GM04504 (cell line): ENCODE data around the gene WDR87.

Source experiments
- DNase-seq: peaks from one replicate; pipeline ENCODE4 v3.0.0-alpha.2; 2012; ENCODE audit warnings: low read depth

The WDR87 gene

GRCh38 chr19:37905946-37906868, at the start of gene WDR87:
TSS of gene WDR87 (minus strand) at chr19:37906594. CDS start at chr19:37898239, 8,355 bp downstream.
- DNase-seq = no peak

DNA sequence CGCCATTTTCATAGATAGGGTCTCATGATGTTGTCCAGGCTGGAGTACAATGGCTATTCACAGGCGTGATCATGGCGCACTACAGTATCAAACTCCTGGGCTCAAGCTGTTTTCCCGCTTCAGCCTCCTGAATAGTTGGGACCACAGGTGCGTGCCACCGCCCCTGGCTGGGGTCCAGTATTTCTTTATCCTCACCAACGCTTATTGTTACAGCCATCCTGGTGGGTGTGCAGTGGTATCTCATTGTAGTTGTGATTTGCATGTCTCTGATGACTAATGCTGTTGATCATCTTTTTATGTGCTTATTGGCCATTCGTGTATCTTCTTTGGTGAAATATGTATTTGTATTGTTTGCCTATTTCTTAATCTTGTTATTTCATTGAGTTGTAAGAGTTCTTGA, 49.6 kb upstream of the WDR87 start:
- DNase-seq = no peak

GRCh38 chr19:37954421-37954874, 48.1 kb upstream of the WDR87 start:
- DNase-seq = no peak

DNA sequence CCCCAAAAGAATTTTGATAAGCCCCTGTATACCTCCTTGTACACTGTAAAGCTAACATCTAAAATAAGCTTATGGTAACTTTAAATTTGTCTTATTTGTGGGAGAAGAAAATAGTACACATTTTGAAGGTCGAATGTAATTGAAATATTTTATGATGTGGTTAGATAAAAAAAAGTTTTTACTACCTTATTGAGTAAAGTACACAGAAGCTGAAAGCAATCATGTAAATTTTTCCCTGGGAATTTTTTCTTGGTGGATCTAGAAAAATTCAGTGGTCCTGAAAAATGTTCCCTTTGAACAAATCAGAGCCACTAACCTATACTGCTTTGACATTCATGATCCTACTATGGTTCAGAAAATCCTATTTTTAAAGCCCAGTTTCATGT, 47.5 kb upstream of the WDR87 start:
- no peak for DNase-seq

DNA sequence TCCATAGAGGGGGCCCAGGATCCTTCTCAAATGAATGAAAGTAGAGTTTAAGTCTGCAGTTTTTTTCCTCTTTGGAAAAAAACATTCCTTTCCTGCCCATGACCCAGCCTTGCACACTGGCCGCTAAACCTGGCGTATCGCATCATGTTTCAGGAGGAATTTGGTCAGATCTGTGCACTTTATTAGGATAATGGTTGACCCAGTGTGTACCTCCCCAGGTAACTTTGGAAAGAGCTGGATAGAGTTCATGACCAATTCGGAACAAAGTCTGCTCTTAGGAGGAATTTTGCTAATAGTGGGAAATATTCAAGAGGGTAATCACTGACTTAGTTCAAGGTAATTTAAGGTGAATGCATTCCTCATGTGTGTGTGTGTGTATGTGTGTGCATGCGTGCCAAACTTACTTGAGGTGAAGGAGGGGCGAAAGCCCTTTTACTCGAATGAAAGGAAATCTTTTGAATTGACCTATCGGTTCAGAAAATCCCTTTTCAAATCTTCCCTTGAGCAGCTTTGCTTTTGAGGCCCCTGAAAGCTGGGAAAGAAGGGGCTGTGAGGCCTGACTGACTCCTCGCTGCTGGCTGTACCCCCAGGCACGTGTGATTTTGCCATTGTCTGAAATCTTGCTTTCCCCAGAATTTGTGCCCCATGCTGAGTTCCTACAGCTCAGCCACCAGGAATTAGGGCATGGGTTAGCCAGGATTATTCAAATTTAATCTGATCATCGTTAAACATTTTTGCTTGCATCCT, 47.0 kb upstream of the WDR87 start:
- DNase-seq = no peak

- DNase-seq = no peak
Observed at GRCh38 chr19:37951816-37952210, 45.4 kb upstream of the WDR87 start.

- no peak for DNase-seq
Observed at GRCh38 chr19:37950471-37951175, 44.2 kb upstream of the WDR87 start.

DNA sequence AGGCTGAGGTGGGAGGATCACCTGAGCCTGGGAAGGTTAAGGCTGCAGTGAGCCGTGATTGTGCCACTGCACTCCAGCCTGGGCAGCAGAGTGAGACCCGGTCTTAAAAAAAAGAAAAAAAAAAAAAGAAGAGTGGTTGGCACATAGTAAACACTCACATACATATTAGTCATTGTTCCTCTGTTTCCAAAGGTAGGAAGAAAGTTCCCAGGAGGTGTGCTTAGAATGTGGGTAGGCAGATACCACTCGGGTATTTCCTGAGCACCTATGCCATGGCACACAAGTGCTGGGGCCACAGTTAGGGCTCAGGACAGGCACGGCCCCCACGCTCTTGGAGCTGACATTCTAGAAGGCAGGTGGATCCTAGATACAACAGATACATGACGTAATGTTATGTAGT, 42.0 kb upstream of the WDR87 start:
- no peak for DNase-seq

DNA sequence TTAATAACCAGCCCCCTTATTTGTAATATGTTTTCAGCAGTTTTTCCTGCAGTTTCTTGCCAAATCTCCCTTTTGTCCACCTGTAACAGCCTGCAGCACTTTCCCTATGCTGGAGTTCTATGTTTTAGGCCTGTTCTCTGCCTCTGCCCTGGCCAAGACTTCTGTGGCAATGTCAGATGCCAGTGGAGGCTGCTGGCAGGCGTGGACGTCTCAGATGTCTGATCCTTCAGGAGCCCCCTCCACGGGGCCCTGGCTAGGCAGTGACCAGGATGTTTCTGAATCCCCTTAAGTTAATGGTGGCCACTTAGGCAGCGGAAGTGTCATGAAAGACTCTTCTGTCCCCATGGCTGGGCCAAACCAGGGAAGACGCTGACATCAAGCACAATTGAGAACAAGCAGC, 41.4 kb upstream of the WDR87 start:
- DNase-seq = no peak

GRCh38 chr19:37946132-37946531, 39.7 kb upstream of the WDR87 start:
- no peak for DNase-seq

GRCh38 chr19:37943480-37943879, 37.1 kb upstream of the WDR87 start:
- DNase-seq = no peak

DNA sequence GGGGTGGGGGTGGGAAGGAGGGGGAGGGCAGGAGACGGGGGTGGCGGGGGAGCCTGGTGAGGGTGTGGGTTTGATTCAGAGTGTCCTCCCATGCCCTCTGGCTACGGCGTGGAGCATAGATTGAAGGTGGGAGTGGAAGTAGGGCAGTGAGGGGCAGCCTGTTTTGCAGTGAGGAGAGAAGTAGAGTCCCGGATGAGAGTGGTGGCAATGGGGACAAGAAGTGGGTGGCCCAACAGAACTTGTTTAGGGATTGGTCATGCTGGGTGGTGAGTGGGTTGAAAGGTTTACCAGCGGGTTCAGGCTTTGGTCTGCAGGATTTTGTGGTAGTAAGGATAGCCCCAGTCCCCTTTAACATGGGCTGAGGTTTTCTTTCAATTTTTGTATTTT, 36.1 kb upstream of the WDR87 start:
- no peak for DNase-seq

DNA sequence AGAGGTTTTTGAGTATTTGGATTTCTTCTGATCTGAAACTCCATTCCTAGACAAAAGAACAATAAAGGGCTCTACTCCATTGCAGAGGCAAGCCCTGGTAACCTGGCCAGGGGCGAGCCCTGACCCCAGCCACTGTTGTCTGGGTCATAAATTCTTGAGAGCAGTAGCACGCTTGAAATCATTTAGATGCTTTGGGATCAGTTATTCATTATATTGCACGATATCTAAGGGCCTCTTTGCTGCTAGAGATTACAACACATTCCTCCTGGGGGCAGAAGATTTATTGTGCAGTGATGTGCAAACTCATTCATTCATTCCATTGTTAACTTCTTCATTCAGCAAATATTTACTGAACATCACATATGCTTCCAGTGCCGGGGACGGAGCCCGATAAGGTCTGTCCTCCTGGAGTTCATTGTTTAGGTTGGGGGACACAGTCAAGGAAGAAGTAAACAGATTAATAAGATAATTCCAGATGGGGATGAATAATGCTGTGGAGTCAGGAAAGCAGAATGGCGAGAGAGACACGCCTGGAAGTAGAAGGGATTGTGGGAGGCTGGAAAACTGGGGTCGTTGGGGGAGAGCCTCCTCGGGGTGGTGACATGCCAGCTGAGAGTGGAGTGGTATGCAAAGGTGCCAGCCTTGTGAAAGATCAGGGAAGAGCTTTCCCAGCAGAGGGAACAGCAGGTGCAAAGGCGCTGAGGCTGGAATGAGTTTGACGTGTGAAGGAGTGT, 35.6 kb upstream of the WDR87 start:
- no peak for DNase-seq

- no peak for DNase-seq
Observed at GRCh38 chr19:37938353-37938752, 32.0 kb upstream of the WDR87 start.

DNA sequence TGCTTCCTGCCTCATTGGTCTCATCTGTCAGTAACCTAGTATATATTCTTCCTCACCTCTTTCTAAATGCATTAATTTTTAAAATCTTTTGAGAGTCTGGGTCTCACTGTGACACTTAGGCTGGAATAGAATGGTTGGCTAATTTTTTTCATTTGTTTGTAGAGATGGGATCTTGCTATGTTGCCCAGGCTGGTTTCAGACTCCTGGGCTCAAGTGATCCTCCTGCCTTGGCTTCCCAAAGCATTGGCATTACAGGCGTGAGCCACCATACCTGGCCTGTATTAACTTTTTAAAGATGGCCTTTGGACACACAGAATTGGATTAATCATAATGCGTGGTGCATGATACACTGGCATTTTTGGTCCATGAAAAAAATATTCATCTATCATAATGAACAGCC, 30.5 kb upstream of the WDR87 start:
- DNase-seq = no peak

DNA sequence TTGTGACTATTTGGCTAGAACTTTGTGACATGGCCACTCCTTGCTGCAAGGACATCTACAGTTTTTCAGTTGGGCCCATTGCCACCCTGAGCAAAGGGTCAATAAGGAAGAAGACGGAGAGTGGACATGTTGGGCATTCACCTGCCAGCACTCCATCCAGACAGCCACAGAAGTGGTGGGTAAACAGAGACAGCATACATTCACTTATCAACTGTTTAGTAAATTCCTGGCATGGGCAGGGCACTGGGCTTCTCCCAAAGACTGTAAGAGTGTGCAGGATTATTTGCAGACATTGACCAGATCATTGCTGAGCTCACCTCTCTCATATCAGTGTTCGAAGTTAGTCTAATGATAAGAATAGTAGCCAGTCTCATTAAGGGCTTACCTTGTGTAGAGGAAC, 29.8 kb upstream of the WDR87 start:
- no peak for DNase-seq

GRCh38 chr19:37935341-37935740, 28.9 kb upstream of the WDR87 start:
- no peak for DNase-seq

DNA sequence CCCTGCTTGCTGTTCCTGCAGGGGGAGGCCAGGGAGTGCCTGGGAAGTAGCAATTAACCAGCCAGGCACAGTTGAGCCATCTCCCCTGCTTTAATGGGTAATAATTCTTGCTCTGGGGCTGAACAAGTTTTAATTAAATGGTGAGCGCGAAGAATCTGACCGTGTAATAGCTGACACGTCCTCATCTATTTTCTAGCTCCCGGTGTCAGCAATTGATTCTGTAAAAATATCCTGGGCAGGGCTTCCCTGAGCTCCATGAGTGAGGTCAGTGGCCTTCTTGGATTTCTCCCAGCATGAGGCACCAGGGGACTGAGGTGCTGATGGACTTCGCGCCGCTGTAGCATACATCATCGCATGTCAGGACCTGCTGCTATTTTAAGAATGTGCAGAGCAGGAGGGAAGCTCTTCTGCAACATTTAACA, 27.6 kb upstream of the WDR87 start:
- no peak for DNase-seq

GRCh38 chr19:37932985-37933936, 26.9 kb upstream of the WDR87 start:
- no peak for DNase-seq

DNA sequence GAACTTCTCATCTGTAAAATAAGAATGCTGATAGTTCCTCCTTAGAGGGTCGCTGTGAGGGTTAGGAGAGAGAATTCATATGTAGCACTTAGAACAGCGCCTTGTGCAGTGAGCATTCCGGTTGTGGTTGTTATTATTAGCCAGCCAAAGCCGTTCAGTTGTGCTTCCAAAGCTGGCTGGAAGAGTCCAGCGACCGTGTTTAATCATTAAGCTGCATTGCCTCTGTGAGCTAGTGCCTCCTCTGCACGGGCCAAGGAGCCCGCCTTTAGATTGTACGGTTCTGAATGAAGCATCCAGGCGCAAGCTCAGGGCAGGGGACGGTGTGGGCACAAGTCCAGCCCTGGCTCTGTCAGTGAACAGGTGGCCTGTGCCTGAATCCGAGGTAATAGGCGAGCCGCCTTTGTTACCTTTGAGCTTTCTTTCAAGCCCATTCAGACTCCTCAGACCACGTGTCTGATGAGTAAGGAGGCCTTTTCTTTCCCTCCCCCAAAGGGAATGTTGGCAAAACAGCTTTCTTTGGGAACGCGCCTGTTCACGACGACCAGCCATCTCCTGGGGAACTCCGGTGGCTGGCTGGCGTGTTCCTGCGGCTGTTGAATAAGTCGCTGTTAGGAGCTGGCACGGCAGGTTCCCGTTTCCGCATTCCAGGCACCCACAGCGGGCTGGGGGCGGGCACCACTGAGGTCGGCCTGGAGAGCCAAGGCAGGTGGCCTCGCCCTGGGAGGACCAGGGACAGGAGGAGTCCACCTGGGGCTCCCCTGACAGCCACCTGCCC, 25.7 kb upstream of the WDR87 start:
- DNase-seq = no peak
